GM12872 (cell line): ENCODE data around the gene MSX2.

Experiments
- CTCF ChIP-seq: IDR thresholded peaks from 3 replicates; pipeline ENCODE4 v1.5.1; 2011; ENCODE audit warnings: low read depth, mild to moderate bottlenecking, low read length, moderate library complexity; ENCODE audit not compliant: insufficient read depth

The MSX2 gene

DNA sequence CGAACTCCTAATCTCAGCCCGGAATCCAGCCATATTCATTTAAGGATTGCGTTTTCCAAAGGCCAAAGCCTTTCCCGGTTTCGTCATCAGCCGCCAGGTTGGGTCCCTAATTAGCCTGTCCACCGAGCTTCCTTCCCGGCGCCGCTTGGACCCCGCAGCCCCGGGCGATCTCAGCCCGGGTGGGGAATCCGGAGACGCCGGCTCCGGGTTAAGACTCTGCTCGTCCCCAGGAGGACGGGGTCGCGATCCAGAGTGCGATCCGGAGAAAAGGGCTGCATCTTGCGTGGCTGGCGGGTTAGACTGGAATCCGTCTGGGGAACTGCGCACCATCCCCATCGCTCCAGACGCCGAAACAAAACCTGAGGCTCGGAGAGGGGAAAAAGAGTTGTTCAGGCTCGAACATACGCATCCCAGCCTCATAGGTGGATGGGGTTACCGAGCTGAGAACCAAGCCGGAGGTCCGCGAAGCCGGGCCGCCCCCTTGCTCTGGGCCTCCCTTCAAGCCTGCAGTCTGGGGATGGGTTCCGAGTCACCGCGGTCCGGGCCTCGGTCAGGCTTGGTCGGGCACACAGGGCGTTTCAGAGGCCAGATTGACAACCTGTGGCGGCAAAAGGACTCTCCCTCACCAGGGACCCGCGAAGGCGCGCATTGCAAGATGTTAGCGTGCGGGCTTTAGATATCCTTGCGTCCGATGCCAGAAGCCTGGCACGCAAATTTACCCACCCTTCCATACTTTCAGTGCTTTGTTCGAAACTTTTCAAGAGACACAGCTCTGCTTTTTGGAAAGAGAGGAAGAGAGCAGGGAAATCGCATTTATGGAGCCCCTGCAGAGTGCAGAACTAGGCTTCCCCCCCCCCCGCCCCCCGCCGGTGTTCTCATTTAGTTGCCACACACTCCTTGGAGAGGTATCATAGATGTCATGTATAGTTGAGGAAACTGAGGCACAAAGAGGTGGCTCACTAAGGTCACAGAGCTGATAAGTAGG is 7.9 kb downstream of the MSX2 start:
- TF ChIP-seq CTCF, result no peak

- TF ChIP-seq CTCF, result no peak
Measured at GRCh38 chr5:174733091-174733690, 8.8 kb downstream of the MSX2 start.

DNA sequence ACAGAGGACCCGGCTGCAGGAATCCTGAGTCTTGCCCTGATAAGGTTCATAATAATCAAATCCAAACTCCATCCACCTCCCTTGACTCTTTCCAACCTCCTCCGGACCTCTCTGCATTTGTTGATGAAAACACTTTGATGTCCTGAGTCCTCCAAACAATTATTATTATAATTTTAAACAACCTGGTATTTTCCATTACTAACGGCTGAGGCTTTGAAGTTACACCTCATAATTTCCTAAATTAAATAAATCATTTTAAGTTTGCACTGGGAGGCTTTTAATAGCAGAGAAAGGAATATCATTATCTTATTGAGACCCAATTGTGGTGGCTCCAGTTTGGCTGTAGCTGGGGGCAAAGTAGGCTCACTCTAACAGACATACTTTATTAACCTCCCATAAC is 9.5 kb downstream of the MSX2 start:
- no peak for TF ChIP-seq CTCF

DNA sequence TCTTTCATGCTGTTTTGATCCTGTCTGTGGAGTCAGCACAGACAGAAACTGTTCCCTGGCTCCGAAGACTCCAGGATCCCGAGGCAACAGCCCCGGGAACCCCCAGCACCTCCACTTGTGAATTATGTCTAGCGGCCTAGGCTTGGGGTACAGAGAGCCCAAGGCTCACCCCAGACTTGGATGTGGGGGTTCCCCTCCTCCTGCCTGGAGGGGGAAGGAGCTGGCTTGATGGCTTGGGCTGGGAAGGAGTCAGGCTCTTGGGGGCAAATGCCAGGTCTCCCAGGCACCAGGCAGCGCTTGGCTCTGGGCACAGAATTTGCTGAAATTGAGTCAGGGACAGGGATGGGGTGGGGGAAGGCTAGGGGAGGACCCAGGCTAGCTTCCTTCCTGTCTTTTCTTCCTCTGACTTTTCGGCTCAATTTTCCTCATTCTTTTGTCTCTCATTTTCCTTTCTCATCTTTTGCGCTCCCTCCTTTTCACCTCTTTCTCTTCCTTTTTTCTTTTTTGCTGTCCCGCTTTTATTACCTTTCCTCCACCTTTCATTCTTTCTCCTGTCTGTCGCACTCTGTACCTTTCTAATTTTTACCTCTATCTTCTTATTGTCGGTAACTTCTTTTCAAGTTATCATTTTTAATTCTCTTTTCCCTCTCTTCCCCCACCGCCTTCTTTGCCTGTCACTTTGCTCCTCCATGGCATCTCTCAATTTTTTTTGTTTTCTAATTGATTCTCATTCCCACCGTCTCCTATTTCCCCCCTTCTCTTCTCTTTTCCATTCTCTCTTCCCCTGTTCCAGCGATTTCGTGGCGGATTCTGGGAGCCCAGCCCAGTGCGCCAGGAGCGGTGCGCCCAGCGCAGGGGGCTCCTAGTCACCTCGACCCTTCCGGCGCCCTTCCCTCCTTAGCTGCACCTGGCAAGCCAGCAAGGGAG is 10.5 kb downstream of the MSX2 start:
- no peak for TF ChIP-seq CTCF

- TF ChIP-seq CTCF, result peak; percentile 22; the same call in 1 of the 3 replicates
Measured at GRCh38 chr5:174735498-174736330, 11.3 kb downstream of the MSX2 start.

DNA sequence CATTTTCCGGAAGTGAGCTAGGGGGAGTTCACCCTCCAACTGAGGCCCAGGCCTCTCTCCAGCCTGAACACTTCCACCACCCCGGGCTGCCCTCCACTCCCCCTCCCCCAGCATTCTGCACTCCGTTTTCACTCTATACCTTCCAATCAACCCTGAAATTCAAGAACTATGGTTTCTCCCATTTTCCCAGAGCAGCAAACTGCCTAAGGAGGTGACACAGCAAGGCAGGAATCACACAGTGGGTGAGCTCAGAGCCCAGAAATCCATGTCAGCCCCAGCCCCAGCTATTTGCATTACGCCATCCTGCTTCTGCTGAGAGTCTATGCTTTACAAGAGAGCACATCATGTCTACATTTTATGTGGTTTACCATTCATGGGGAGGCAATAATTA is 11.9 kb downstream of the MSX2 start:
- no peak for TF ChIP-seq CTCF
